DND-41 (cell line): ENCODE data around the gene GPR18.

ENCODE experiments used
- CTCF ChIP-seq: IDR thresholded peaks from 2 replicates; pipeline ENCODE4 v1.5.1; 2012; ENCODE audit warnings: borderline replicate concordance, low read length, moderate library complexity, mild to moderate bottlenecking; ENCODE audit not compliant: poor library complexity, severe bottlenecking; ENCODE audit errors: extremely low read depth
- EZH2 ChIP-seq: IDR thresholded peaks from 3 replicates; pipeline ENCODE4 v1.6.1; 2012; ENCODE audit warnings: borderline replicate concordance, low read depth, mild to moderate bottlenecking, moderate library complexity, low read length, inconsistent platforms; ENCODE audit not compliant: severe bottlenecking

GRCh38 chr13:99263126-99263785 is 5.1 kb upstream of the GPR18 start:
- TF ChIP-seq CTCF, result no peak
- TF ChIP-seq EZH2, result no peak
